ENCODE measurements around the gene GLA.

DNA sequence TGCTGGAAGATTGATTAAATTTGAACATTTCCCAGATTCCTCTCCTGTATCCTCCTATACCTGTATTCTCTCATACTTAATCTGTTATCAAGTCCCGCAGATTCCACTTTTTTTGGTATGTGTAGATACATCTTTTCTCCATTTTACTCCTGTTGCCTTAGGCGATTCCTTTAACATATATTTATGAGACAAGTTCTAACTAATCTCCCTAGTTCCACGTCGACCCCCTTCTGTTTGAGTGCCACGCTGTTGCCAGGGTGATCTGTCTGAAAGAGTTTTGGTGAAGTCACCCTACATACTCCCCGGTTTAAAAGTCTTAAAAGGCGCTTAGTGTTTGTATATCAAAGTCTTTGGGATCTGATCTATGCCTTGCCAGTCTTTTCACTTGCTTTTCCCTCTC, 2.7 kb upstream of the GLA start:
- TF ChIP-seq, protein P1, sequence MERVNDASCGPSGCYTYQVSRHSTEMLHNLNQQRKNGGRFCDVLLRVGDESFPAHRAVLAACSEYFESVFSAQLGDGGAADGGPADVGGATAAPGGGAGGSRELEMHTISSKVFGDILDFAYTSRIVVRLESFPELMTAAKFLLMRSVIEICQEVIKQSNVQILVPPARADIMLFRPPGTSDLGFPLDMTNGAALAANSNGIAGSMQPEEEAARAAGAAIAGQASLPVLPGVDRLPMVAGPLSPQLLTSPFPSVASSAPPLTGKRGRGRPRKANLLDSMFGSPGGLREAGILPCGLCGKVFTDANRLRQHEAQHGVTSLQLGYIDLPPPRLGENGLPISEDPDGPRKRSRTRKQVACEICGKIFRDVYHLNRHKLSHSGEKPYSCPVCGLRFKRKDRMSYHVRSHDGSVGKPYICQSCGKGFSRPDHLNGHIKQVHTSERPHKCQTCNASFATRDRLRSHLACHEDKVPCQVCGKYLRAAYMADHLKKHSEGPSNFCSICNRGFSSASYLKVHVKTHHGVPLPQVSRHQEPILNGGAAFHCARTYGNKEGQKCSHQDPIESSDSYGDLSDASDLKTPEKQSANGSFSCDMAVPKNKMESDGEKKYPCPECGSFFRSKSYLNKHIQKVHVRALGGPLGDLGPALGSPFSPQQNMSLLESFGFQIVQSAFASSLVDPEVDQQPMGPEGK (tag by site-specific recombination; IDR thresholded peaks at IDR 0.05): no peak
- TF ChIP-seq, protein P2, sequence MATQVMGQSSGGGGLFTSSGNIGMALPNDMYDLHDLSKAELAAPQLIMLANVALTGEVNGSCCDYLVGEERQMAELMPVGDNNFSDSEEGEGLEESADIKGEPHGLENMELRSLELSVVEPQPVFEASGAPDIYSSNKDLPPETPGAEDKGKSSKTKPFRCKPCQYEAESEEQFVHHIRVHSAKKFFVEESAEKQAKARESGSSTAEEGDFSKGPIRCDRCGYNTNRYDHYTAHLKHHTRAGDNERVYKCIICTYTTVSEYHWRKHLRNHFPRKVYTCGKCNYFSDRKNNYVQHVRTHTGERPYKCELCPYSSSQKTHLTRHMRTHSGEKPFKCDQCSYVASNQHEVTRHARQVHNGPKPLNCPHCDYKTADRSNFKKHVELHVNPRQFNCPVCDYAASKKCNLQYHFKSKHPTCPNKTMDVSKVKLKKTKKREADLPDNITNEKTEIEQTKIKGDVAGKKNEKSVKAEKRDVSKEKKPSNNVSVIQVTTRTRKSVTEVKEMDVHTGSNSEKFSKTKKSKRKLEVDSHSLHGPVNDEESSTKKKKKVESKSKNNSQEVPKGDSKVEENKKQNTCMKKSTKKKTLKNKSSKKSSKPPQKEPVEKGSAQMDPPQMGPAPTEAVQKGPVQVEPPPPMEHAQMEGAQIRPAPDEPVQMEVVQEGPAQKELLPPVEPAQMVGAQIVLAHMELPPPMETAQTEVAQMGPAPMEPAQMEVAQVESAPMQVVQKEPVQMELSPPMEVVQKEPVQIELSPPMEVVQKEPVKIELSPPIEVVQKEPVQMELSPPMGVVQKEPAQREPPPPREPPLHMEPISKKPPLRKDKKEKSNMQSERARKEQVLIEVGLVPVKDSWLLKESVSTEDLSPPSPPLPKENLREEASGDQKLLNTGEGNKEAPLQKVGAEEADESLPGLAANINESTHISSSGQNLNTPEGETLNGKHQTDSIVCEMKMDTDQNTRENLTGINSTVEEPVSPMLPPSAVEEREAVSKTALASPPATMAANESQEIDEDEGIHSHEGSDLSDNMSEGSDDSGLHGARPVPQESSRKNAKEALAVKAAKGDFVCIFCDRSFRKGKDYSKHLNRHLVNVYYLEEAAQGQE (tag by site-specific recombination; IDR thresholded peaks at IDR 0.05): no peak
- no peak for TF ChIP-seq ZNF324 (tag by site-specific recombination; IDR thresholded peaks at IDR 0.05)
- TF ChIP-seq ZEB2 (tag by site-specific recombination; IDR thresholded peaks at IDR 0.05): no peak
- TF ChIP-seq, protein P3, sequence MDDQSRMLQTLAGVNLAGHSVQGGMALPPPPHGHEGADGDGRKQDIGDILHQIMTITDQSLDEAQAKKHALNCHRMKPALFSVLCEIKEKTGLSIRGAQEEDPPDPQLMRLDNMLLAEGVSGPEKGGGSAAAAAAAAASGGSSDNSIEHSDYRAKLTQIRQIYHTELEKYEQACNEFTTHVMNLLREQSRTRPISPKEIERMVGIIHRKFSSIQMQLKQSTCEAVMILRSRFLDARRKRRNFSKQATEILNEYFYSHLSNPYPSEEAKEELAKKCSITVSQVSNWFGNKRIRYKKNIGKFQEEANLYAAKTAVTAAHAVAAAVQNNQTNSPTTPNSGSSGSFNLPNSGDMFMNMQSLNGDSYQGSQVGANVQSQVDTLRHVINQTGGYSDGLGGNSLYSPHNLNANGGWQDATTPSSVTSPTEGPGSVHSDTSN (CRISPR knock-in tag; IDR thresholded peaks at IDR 0.05): no peak
- TF ChIP-seq, protein P4, sequence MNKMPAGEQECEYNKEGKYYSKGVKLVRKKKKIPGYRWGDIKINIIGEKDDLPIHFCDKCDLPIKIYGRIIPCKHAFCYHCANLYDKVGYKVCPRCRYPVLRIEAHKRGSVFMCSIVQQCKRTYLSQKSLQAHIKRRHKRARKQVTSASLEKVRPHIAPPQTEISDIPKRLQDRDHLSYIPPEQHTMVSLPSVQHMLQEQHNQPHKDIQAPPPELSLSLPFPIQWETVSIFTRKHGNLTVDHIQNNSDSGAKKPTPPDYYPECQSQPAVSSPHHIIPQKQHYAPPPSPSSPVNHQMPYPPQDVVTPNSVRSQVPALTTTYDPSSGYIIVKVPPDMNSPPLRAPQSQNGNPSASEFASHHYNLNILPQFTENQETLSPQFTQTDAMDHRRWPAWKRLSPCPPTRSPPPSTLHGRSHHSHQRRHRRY (tag by site-specific recombination; IDR thresholded peaks at IDR 0.05): no peak
- TF ChIP-seq, protein P5, sequence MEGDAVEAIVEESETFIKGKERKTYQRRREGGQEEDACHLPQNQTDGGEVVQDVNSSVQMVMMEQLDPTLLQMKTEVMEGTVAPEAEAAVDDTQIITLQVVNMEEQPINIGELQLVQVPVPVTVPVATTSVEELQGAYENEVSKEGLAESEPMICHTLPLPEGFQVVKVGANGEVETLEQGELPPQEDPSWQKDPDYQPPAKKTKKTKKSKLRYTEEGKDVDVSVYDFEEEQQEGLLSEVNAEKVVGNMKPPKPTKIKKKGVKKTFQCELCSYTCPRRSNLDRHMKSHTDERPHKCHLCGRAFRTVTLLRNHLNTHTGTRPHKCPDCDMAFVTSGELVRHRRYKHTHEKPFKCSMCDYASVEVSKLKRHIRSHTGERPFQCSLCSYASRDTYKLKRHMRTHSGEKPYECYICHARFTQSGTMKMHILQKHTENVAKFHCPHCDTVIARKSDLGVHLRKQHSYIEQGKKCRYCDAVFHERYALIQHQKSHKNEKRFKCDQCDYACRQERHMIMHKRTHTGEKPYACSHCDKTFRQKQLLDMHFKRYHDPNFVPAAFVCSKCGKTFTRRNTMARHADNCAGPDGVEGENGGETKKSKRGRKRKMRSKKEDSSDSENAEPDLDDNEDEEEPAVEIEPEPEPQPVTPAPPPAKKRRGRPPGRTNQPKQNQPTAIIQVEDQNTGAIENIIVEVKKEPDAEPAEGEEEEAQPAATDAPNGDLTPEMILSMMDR (tag by site-specific recombination; IDR thresholded peaks at IDR 0.05): no peak
- no peak for TF ChIP-seq ZNF112 (tag by site-specific recombination; IDR thresholded peaks at IDR 0.05)
- no peak for TF ChIP-seq ZNF837 (tag by site-specific recombination; IDR thresholded peaks at IDR 0.05)
- TF ChIP-seq ZNF501 (tag by site-specific recombination; IDR thresholded peaks at IDR 0.05): no peak
- no peak for TF ChIP-seq ZNF654 (tag by site-specific recombination; IDR thresholded peaks at IDR 0.05; ENCODE audit: low read depth)

Measured in HEK293 (cell line).